H1 (cell line): ENCODE data around the gene BHLHE23. TPM values are rescaled to one million over a fixed set of nuclear protein-coding genes. Genes with fewer than 3 reads are reported as not detected.

ENCODE experiments used
- CHD7 ChIP-seq: fragments of 300-600 bp; sonication (generic); IDR thresholded peaks from 2 replicates; pipeline ENCODE4 v1.7.1; 2012; ENCODE audit warnings: low read length, moderate library complexity, mild to moderate bottlenecking, inconsistent platforms; ENCODE audit not compliant: insufficient replicate concordance
- KDM5A ChIP-seq: fragments of 200-600 bp; IDR thresholded peaks from 2 replicates; pipeline ENCODE4 v1.7.1; 2012; ENCODE audit warnings: mild to moderate bottlenecking, low read length, inconsistent platforms, mixed read lengths
- POU5F1 ChIP-seq: IDR thresholded peaks from 2 replicates; pipeline ENCODE4 v1.6.1; 2011; ENCODE audit warnings: low read depth, mild to moderate bottlenecking, low read length, moderate library complexity
- ZNF274 ChIP-seq: IDR thresholded peaks from 2 replicates; pipeline ENCODE4 v1.7.0; 2012; ENCODE audit warnings: low read length, borderline replicate concordance; ENCODE audit errors: extremely low read depth
- polyA plus RNA-seq, 7 experiments: library from polyadenylated mRNA; depleted of rRNA in 3 of 7; stranded (reverse) in 5 of 7; unstranded in 2 of 7; fragments of >200 nt in 5 of 7; fragments of 200-250 nt in 2 of 7; gene quantifications; 1 replicate in 5 of 7; 2 replicates in 1 of 7; 4 replicates in 1 of 7; pipeline versions ENCODE4 v1.2.1 to v1.2.3, GENCODE V29; 2011 to 2013; ENCODE audit warnings: missing spikeins in 2 of 7, mixed read lengths in 2 of 7
- total RNA-seq: library from RNA; stranded (reverse); fragmentation: NEBNext Ultra II Directional; extraction: Animal tissue kit (Norgen Biotek cat#: 25700); gene quantifications from 2 replicates; pipeline ENCODE4 v1.2.1, GENCODE V29; 2021

The BHLHE23 gene
- total and polyA plus RNA-seq, 2 of the 8 experiments (the other 6 are each of a cell fraction or from before 2014, with no cell fraction given) = 0.47 TPM; not detected in 1

GRCh38 chr20:62964700-62965099, 42.1 kb downstream of the BHLHE23 start (continued):
- TF ChIP-seq CHD7 = no peak
- TF ChIP-seq ZNF274 = no peak
- no peak for TF ChIP-seq KDM5A
- no peak for TF ChIP-seq POU5F1
